GM23338 (cell line): ENCODE results near the gene NRG3. TPM values are rescaled to one million over a fixed set of nuclear protein-coding genes. Genes with fewer than 3 reads are reported as not detected.

Source experiments
- ATAC-seq: fragments of 200-7000 bp; cut with Tn5 transposase; 3 replicates; pipeline ENCODE4 v1.9.1; 2020
- DNase-seq: peaks from one replicate; pipeline ENCODE4 v3.0.0-alpha.2; 2015; ENCODE audit warnings: low spot score
- H2AFZ ChIP-seq: fragments of 200-600 bp; sonication (generic); 2 replicates; pipeline ENCODE4 v1.8.0; 2016; ENCODE audit warnings: antibody characterized with exemption, mild to moderate bottlenecking, moderate library complexity
- H3F3A ChIP-seq: fragments of 200-600 bp; sonication (generic); replicated peaks from 2 replicates; pipeline ENCODE4 v1.8.0; 2017; ENCODE audit warnings: antibody characterized with exemption, mixed run types, low read depth
- H3K27ac ChIP-seq: fragments of 200-600 bp; sonication (generic); 2 replicates; pipeline ENCODE4 v1.6.1; 2016; ENCODE audit warnings: low read depth
- H3K27me3 ChIP-seq: fragments of 200-600 bp; sonication (generic); 2 replicates; pipeline ENCODE4 v1.8.0; 2016; ENCODE audit warnings: mild to moderate bottlenecking, mixed run types, moderate library complexity; ENCODE audit not compliant: insufficient read depth
- H3K36me3 ChIP-seq: fragments of 200-600 bp; sonication (generic); 2 replicates; pipeline ENCODE4 v1.8.0; 2016; ENCODE audit warnings: mild to moderate bottlenecking; ENCODE audit not compliant: insufficient read depth
- H3K4me1 ChIP-seq: fragments of 200-600 bp; sonication (generic); 2 replicates; pipeline ENCODE4 v1.8.0; 2016; ENCODE audit warnings: mild to moderate bottlenecking, moderate library complexity; ENCODE audit not compliant: insufficient read depth
- H3K4me2 ChIP-seq: fragments of 200-600 bp; sonication (generic); 2 replicates; pipeline ENCODE4 v1.7.1; 2017; ENCODE audit warnings: mixed run types
- H3K4me3 ChIP-seq: fragments of 200-600 bp; sonication (generic); 2 replicates; pipeline ENCODE4 v1.6.1; 2016; ENCODE audit warnings: mixed run types
- H3K79me2 ChIP-seq: fragments of 200-600 bp; sonication (generic); replicated peaks from 2 replicates; pipeline ENCODE4 v1.8.0; 2017; ENCODE audit warnings: mild to moderate bottlenecking; ENCODE audit not compliant: insufficient read depth
- H3K9me2 ChIP-seq: fragments of 200-600 bp; sonication (generic); 2 replicates; pipeline ENCODE4 v1.8.0; 2017; ENCODE audit not compliant: insufficient read depth
- H4K20me1 ChIP-seq: fragments of 200-600 bp; sonication (generic); replicated peaks from 2 replicates; pipeline ENCODE4 v1.8.0; 2017; ENCODE audit warnings: mild to moderate bottlenecking; ENCODE audit not compliant: insufficient read depth
- H3K27ac Mint-ChIP-seq: 2 replicates; pipeline ENCODE4 v1.8.0; 2020; ENCODE audit warnings: inconsistent platforms, mild to moderate bottlenecking, moderate library complexity, mixed read lengths
- H3K27me3 Mint-ChIP-seq: 3 replicates; pipeline ENCODE4 v1.8.0; 2022; ENCODE audit warnings: low read depth, mild to moderate bottlenecking, moderate library complexity, mixed read lengths, inconsistent platforms; ENCODE audit not compliant: insufficient read depth, poor library complexity
- H3K36me3 Mint-ChIP-seq: 3 replicates; pipeline ENCODE4 v1.8.0; 2021; ENCODE audit warnings: low read depth, mild to moderate bottlenecking, inconsistent platforms, moderate library complexity, mixed read lengths
- H3K4me1 Mint-ChIP-seq: 3 replicates; pipeline ENCODE4 v1.8.0; 2020; ENCODE audit warnings: mild to moderate bottlenecking, inconsistent platforms, mixed read lengths
- H3K4me3 Mint-ChIP-seq: 3 replicates; pipeline ENCODE4 v1.8.0; 2021; ENCODE audit warnings: moderate library complexity, mild to moderate bottlenecking, inconsistent platforms, mixed read lengths
- H3K9me3 Mint-ChIP-seq: 3 replicates; pipeline ENCODE4 v1.8.0; 2020; ENCODE audit warnings: moderate library complexity, mild to moderate bottlenecking, inconsistent platforms, mixed read lengths
- CTCF ChIP-seq, 2 experiments: fragments of 200-600 bp in 1 of 2; sonication (generic) in 1 of 2; conservative IDR thresholded peaks; 2 replicates each; pipeline versions ENCODE4 v1.5.1 to v1.6.1; 2016 to 2017; ENCODE audit warnings: antibody characterized with exemption in 2 of 2, low read depth in 2 of 2, mild to moderate bottlenecking in 2 of 2, moderate library complexity in 1 of 2
- EZH2 ChIP-seq: fragments of 200-600 bp; sonication (generic); IDR thresholded peaks from one replicate; pipeline ENCODE4 v1.8.0; 2017; ENCODE audit warnings: antibody characterized with exemption, mild to moderate bottlenecking, low read depth; ENCODE audit not compliant: unreplicated experiment
- EZH2phosphoT487 ChIP-seq: fragments of 200-600 bp; sonication (generic); IDR thresholded peaks from one replicate; pipeline ENCODE4 v1.8.1; 2018; ENCODE audit warnings: antibody characterized with exemption; ENCODE audit not compliant: unreplicated experiment
- JUNB ChIP-seq: IDR thresholded peaks from one replicate; pipeline ENCODE4 v1.6.1; 2016; ENCODE audit warnings: antibody characterized with exemption; ENCODE audit not compliant: unreplicated experiment
- STAT1 ChIP-seq: IDR thresholded peaks from one replicate; pipeline ENCODE4 v1.6.1; 2016; ENCODE audit warnings: antibody characterized with exemption; ENCODE audit not compliant: unreplicated experiment
- ZNF114 ChIP-seq: fragments of 250-450 bp; sonication (Bioruptor Pico); IDR thresholded peaks from 2 replicates; pipeline ENCODE4 v1.5.0; 2020; ENCODE audit warnings: mild to moderate bottlenecking, moderate library complexity
- ZNF462 ChIP-seq: fragments of 250-450 bp; sonication (Bioruptor Pico); IDR thresholded peaks from 2 replicates; pipeline ENCODE4 v1.5.0; 2020; ENCODE audit warnings: mild to moderate bottlenecking, moderate library complexity
- polyA plus RNA-seq: library from polyadenylated mRNA; unstranded; fragments of >200 nt; fragmentation: Nextera tagmentation; extraction: Ambion mirVana; gene quantifications from 2 replicates; pipeline ENCODE4 v1.2.1, GENCODE V29; 2016
- total RNA-seq: library from RNA; depleted of rRNA; stranded (reverse); fragments of >200 nt; shearing (Covaris generic); gene quantifications from 2 replicates; pipeline ENCODE4 v1.2.3, GENCODE V29; 2014
- TF ChIP-seq, protein P1 (sequence below): IDR thresholded peaks from one replicate; pipeline ENCODE4 v1.6.1; 2018; ENCODE audit warnings: antibody characterized with exemption; ENCODE audit not compliant: unreplicated experiment

NRG3 gene
- total and polyA plus RNA-seq, 2 experiments from 2014 or later: 1.9 to 3.9 TPM

GRCh38 chr10:82468453-82468852, 593.5 kb downstream of the NRG3 start:
- H3K27me3 Mint-ChIP-seq: no peaks in the 10 kb centered on the region
- TF ChIP-seq JUNB: no peak

GRCh38 chr10:82472406-82473335, 597.7 kb downstream of the NRG3 start:
- peaks cover 4% of the 10 kb centered on the region; the same call in 1 of the 2 replicates for H3K4me1 ChIP-seq
- no peak overlapping the region for H3K4me2 ChIP-seq
- H3K27ac ChIP-seq: no peak overlapping the region
- H3K9me2 ChIP-seq: no peaks in the 10 kb centered on the region
- H4K20me1 ChIP-seq: no peaks in the 10 kb centered on the region
- DNase-seq (no peak), ATAC-seq (no peak)
- H3F3A ChIP-seq: no peaks in the 10 kb centered on the region
- H3K36me3 ChIP-seq: no peaks in the 10 kb centered on the region; the same call in 1 of the 2 replicates
- H3K4me3 ChIP-seq: no peak overlapping the region
- Mint-ChIP-seq H3K36me3 (0 out of 3 replicates have a peak, but pooled peaks cover 2% of the 10 kb centered on the region), H3K27me3 (no peaks in the 10 kb centered on the region), H3K4me3 (no peak overlapping the region), H3K9me3 (peaks cover 3% of the 10 kb centered on the region; the same call in 1 of the 3 replicates), H3K4me1 (peaks cover 12% of the 10 kb centered on the region), H3K27ac (no peak overlapping the region)
- H3K27me3 ChIP-seq: no peaks in the 10 kb centered on the region
- no peaks in the 10 kb centered on the region for H3K79me2 ChIP-seq
- H2AFZ ChIP-seq: no peak overlapping the region
- no peak for TF ChIP-seq ZNF462 (CRISPR knock-in tag)
- TF ChIP-seq STAT1: no peak
- no peak for TF ChIP-seq EZH2phosphoT487
- no peak for TF ChIP-seq EZH2
- TF ChIP-seq, protein P1, sequence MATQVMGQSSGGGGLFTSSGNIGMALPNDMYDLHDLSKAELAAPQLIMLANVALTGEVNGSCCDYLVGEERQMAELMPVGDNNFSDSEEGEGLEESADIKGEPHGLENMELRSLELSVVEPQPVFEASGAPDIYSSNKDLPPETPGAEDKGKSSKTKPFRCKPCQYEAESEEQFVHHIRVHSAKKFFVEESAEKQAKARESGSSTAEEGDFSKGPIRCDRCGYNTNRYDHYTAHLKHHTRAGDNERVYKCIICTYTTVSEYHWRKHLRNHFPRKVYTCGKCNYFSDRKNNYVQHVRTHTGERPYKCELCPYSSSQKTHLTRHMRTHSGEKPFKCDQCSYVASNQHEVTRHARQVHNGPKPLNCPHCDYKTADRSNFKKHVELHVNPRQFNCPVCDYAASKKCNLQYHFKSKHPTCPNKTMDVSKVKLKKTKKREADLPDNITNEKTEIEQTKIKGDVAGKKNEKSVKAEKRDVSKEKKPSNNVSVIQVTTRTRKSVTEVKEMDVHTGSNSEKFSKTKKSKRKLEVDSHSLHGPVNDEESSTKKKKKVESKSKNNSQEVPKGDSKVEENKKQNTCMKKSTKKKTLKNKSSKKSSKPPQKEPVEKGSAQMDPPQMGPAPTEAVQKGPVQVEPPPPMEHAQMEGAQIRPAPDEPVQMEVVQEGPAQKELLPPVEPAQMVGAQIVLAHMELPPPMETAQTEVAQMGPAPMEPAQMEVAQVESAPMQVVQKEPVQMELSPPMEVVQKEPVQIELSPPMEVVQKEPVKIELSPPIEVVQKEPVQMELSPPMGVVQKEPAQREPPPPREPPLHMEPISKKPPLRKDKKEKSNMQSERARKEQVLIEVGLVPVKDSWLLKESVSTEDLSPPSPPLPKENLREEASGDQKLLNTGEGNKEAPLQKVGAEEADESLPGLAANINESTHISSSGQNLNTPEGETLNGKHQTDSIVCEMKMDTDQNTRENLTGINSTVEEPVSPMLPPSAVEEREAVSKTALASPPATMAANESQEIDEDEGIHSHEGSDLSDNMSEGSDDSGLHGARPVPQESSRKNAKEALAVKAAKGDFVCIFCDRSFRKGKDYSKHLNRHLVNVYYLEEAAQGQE: no peak
- TF ChIP-seq CTCF (conservative IDR thresholded peaks at IDR 0.05; ENCODE audit: low read depth in 2 of 2): no peak
- no peak for TF ChIP-seq ZNF114
- TF ChIP-seq JUNB: no peak

More at GRCh38 chr10:82468453-82468852, 593.5 kb downstream of the NRG3 start:
- Histone ChIP-seq H3K36me3 (no peaks in the 10 kb centered on the region; the same call in 1 of the 2 replicates), H3K4me1 (peaks cover 4% of the 10 kb centered on the region; the same call in 1 of the 2 replicates), H3K9me2 (no peaks in the 10 kb centered on the region), H4K20me1 (no peaks in the 10 kb centered on the region), H3K4me3 (no peak overlapping the region), H2AFZ (no peak overlapping the region), H3K27ac (no peak overlapping the region), H3K4me2 (no peak overlapping the region), H3F3A (no peaks in the 10 kb centered on the region), H3K79me2 (no peaks in the 10 kb centered on the region), H3K27me3 (no peaks in the 10 kb centered on the region)
- no peak for ATAC-seq
- no peaks in the 10 kb centered on the region for H3K36me3 Mint-ChIP-seq
- DNase-seq: no peak
- no peaks in the 10 kb centered on the region for H3K9me3 Mint-ChIP-seq
- H3K4me1 Mint-ChIP-seq: peaks cover 19% of the 10 kb centered on the region
- no peak overlapping the region for H3K4me3 Mint-ChIP-seq
- peak overlapping the region; percentile 13; the same call in 1 of the 2 replicates for H3K27ac Mint-ChIP-seq
